Thyroid gland (tissue), 4 donors: ENCODE results near the gene SNX8. TPM values are rescaled to one million over a fixed set of nuclear protein-coding genes. Genes with fewer than 3 reads are reported as not detected.
A peak's percentile ranks its signal among the peaks of the same experiment; 100 is the strongest.

Source experiments
- DNase-seq, 2 donors: peaks; one replicate each; pipeline ENCODE4 v3.0.0-alpha.2; 2019
- H3K27ac ChIP-seq, 3 donors: fragments of 200-600 bp; sonication (generic); 1 replicate in 2 of 3; 2 replicates in 1 of 3; pipeline ENCODE4 v1.5.1; 2016 to 2019; ENCODE audit warnings: mild to moderate bottlenecking in 1 of 3, moderate library complexity in 1 of 3
- H3K27me3 ChIP-seq: fragments of 200-600 bp; sonication (generic); one replicate; pipeline ENCODE4 v1.5.1; 2019
- H3K36me3 ChIP-seq, 2 donors: fragments of 200-600 bp; sonication (generic); one replicate each; pipeline ENCODE4 v1.5.1; 2016 to 2019
- H3K4me1 ChIP-seq, 2 donors: fragments of 200-600 bp; sonication (generic); one replicate each; pipeline ENCODE4 v1.5.1; 2017 to 2019
- H3K4me3 ChIP-seq, 3 donors: fragments of 200-600 bp; sonication (generic); replicated peaks in 1 of 3; 1 replicate in 2 of 3; 2 replicates in 1 of 3; pipeline ENCODE4 v1.5.1; 2016; ENCODE audit warnings: mild to moderate bottlenecking in 1 of 3
- H3K9me3 ChIP-seq: fragments of 200-600 bp; sonication (generic); one replicate; pipeline ENCODE4 v1.5.1; 2017
- POLR2A ChIP-seq, 2 donors: fragments of 450-650 bp; IDR thresholded peaks; one replicate each; pipeline ENCODE4 v1.6.1; 2017; ENCODE audit warnings: antibody characterized with exemption in 2 of 2, mild to moderate bottlenecking in 2 of 2, moderate library complexity in 1 of 2
- WGBS, 2 donors: methylation state at CpG; one replicate each; pipeline ENCODE4 v1.1.5; 2017; 5-methylcytosine and 5-hydroxymethylcytosine counted together
- intact Hi-C: fragments of 100-400 bp; cut with DNase I; formaldehyde crosslinking; loops from one replicate; pipeline ENCODE4 v1.15.1; 2023
- total RNA-seq, 4 donors: library from RNA; depleted of rRNA; stranded (reverse); fragments of >200 nt; gene quantifications; one replicate each; pipeline ENCODE4 v1.2.3, GENCODE V29; 2016
- TF ChIP-seq, protein P1 (sequence below), 6 experiments: fragments of 200-600 bp in 3 of 6; fragments of 450-650 bp in 3 of 6; sonication (generic) in 3 of 6; IDR thresholded peaks; one replicate each; pipeline ENCODE4 v1.5.1; 2016 to 2019; ENCODE audit warnings: antibody characterized with exemption in 6 of 6, mild to moderate bottlenecking in 2 of 6, inconsistent platforms in 1 of 6, moderate library complexity in 1 of 6

Gene SNX8
- total RNA-seq, 4 donors from 2014 or later, result 12.0 to 40.5 (median 23.4) TPM

DNA sequence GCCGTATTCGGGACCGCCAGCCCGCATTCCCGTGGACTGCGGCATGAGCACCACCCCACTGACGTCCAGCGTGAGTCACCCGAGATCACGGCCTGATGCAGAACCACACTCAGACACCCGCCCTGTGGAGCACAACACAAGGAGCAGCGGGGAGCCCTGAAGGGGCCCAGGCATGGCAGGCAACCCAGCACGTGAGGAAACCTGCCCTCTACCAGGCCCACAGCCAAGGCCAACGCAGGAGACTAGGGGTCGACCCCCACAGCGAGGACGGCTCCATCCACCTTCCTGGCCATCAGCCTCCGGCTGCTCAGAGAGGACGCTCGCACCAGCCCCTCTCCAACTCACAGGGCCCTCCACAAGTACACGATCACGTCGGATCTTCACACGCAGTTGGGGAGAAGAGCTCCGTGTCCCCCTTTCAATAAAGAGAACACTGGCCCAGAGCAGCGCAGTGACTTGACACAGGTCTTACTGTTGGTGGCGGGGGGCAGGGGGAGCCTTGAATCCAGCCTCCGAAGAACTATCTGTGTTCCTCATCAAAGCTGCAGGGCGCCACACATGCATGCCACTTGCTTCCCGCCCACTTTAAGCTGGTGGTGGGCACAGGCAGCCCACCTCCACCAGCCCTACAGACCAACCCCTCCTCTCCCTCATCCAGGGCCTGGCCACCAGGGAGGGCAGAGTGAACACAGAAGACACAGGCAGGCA, 103.5 kb downstream of the SNX8 start:
- Histone ChIP-seq H3K9me3 (no peaks in the 10 kb centered on the region), H3K4me1 (no peaks in the 10 kb centered on the region), H3K27me3 (no peaks in the 10 kb centered on the region), H3K36me3 (peaks cover 12 to 30% of the 10 kb centered on the region in 2 donors), H3K27ac (no peak overlapping the region), H3K4me3 (no peak overlapping the region)
- TF ChIP-seq POLR2A (IDR thresholded peaks at IDR 0.05), result no peak
- TF ChIP-seq, protein P1, sequence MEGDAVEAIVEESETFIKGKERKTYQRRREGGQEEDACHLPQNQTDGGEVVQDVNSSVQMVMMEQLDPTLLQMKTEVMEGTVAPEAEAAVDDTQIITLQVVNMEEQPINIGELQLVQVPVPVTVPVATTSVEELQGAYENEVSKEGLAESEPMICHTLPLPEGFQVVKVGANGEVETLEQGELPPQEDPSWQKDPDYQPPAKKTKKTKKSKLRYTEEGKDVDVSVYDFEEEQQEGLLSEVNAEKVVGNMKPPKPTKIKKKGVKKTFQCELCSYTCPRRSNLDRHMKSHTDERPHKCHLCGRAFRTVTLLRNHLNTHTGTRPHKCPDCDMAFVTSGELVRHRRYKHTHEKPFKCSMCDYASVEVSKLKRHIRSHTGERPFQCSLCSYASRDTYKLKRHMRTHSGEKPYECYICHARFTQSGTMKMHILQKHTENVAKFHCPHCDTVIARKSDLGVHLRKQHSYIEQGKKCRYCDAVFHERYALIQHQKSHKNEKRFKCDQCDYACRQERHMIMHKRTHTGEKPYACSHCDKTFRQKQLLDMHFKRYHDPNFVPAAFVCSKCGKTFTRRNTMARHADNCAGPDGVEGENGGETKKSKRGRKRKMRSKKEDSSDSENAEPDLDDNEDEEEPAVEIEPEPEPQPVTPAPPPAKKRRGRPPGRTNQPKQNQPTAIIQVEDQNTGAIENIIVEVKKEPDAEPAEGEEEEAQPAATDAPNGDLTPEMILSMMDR (IDR thresholded peaks at IDR 0.05), result no peak
- no peak for DNase-seq
- intact Hi-C loops, result no loop called here
- 95 to 97% methylated on average over 17 to 21 of the region's 30 CpGs for WGBS, 2 donors

DNA sequence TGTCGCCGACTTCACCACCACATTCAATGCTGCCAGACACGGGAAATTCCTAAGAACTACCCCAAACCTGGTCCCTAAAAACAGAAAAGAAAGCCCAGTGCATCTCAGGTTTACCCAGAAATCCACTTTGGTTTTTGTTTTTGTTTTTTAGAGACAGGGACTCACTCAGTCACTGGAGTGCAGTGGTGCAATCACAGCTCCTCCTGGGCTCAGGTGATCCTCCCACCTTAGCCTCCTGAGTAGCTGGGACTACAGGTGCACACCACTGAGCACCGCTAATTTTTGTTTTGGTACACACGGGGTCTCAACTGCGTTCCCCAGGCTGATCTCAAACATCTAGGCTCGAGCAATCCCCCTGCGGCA, 104.3 kb downstream of the SNX8 start:
- TF ChIP-seq, protein P1 (IDR thresholded peaks at IDR 0.05), result no peak
- no peak for TF ChIP-seq POLR2A (IDR thresholded peaks at IDR 0.05)
- Histone ChIP-seq H3K36me3 (peaks cover 9 to 24% of the 10 kb centered on the region in 2 donors), H3K4me1 (no peaks in the 10 kb centered on the region), H3K9me3 (no peaks in the 10 kb centered on the region), H3K4me3 (no peak overlapping the region), H3K27ac (no peak overlapping the region), H3K27me3 (no peaks in the 10 kb centered on the region)
- 87 to 91% methylated on average over 8 of the region's 8 CpGs for WGBS, 2 donors
- no peak for DNase-seq
- intact Hi-C loops, result no loop called here

DNA sequence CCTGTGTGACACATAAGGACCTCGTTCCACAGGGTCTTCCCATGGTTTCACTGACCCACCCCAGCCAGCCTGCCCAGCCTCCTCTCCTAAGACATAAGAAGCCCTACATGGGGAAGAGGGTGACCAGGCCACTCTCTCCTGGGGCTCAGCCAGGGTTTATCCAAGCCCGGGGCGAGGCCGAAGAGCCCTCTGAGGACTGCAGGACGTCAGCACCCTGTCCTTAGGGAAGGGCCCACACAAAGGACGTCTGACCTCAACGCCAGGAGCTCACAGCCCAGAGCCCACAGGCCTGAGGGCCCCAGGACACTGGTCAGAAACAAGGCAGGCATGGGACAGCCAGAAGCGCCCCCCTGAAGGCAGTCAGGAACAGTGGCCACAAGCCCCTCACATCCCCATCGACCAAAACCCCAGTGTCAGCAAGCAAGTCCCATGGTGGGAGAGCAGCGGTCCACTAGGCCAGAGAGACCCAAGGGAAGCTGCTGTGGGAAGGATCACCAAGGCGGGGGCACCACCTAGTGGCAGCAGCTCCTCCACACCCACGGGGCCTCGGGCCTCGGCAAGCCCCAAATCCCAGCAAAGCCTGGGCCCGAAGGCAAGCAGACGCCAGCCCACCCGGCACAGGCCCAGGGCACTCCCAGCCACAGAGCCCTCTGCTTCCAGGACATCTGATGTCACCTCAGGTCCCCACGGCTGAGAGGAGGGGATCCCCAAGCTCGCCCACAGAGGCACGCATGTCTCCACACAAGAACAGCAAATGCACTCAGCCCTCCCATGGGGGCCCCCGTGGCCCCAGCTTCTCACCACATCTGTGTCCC, 104.9 kb downstream of the SNX8 start:
- H3K27me3 ChIP-seq, result no peaks in the 10 kb centered on the region
- no peak overlapping the region for H3K4me3 ChIP-seq
- peak; percentile 69 to 76 for DNase-seq
- intact Hi-C loops, result no loop called here
- H3K36me3 ChIP-seq, result peaks cover 9 to 20% of the 10 kb centered on the region in 2 donors
- H3K27ac ChIP-seq, result peak overlapping the region in 1 of 3 donors; percentile 33
- no peaks in the 10 kb centered on the region for H3K9me3 ChIP-seq
- no peaks in the 10 kb centered on the region for H3K4me1 ChIP-seq
- TF ChIP-seq POLR2A (IDR thresholded peaks at IDR 0.05), result no peak
- TF ChIP-seq, protein P1 (IDR thresholded peaks at IDR 0.05), result peak in 5 of 6 experiments; percentile 65 to 80 (median 71)
- 62 to 79% methylated on average over 9 to 13 of the region's 21 CpGs for WGBS, 2 donors

DNA sequence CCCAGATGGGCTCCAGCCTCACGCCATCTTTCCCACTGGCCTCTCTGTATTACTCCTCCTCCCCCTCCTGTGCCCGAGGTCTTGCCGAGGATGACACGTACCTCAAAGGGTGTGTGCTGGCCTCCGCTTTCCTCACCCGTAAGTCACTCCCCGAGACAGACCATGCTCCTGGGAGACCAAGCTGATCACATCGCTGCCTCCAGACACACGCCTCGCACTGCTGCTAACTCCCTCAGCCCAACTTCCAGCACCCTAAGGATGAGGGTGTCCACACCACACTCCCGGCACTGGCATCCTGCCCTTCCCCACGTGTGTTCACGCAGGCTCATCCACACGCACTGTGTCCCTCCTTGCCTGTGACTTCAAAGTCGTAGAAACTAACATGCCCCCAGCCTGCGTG, 105.5 kb downstream of the SNX8 start:
- WGBS, 2 donors, result 93 to 94% methylated on average over 16 of the region's 16 CpGs
- Histone ChIP-seq H3K4me3 (no peak overlapping the region), H3K27ac (no peak overlapping the region), H3K9me3 (no peaks in the 10 kb centered on the region), H3K4me1 (no peaks in the 10 kb centered on the region), H3K27me3 (no peaks in the 10 kb centered on the region), H3K36me3 (peaks cover 9 to 17% of the 10 kb centered on the region in 2 donors)
- intact Hi-C loops, result no loop called here
- DNase-seq, result no peak
- TF ChIP-seq POLR2A (IDR thresholded peaks at IDR 0.05), result no peak
- TF ChIP-seq, protein P1 (IDR thresholded peaks at IDR 0.05), result no peak
